Measurements from ENCODE around the gene TRAM2. TPM values are rescaled to one million over a fixed set of nuclear protein-coding genes. Genes with fewer than 3 reads are reported as not detected.

Gene TRAM2
- 10.4 TPM for total RNA-seq
- long read RNA-seq, full-length matches to known transcripts: 15 of 38 reads
- long read RNA-seq, partial matches to known transcripts: 2 of 38 reads
- long read RNA-seq, other reads (novel, unspliced or antisense): 21 of 38 reads

- DNase-seq (peak; percentile 96), ATAC-seq (peak; percentile 89)
- intact Hi-C loops (cut with micrococcal nuclease): loop anchor here (5.0 kb wide), 1 partner anchor 75 kb away; no protein-coding TSS in a partner anchor
These were observed at the start of gene TRAM2 for GRCh38 chr6:52577022-52577777. TRAM2 (minus strand) TSS chr6:52577060; CDS start chr6:52576915, 145 bp downstream.

- DNase-seq (no peak), ATAC-seq (no peak)
- intact Hi-C loops (cut with micrococcal nuclease): no loop called here
These were observed 46.0 kb upstream of the TRAM2 start for GRCh38 chr6:52622810-52623209.

- intact Hi-C loops (cut with micrococcal nuclease): no loop called here
- DNase-seq (no peak), ATAC-seq (no peak)
These were observed 44.8 kb upstream of the TRAM2 start for GRCh38 chr6:52621631-52622030.

GRCh38 chr6:52620906-52621190 lies 44.0 kb upstream of the TRAM2 start:
- intact Hi-C loops (cut with micrococcal nuclease): no loop called here

GRCh38 chr6:52620055-52620905 lies 43.4 kb upstream of the TRAM2 start:
- DNase-seq (no peak), ATAC-seq (no peak)
- intact Hi-C loops (cut with micrococcal nuclease): no loop called here

More at GRCh38 chr6:52620906-52621190, 44.0 kb upstream of the TRAM2 start:
- DNase-seq (no peak), ATAC-seq (no peak)

- intact Hi-C loops (cut with micrococcal nuclease): no loop called here
- DNase-seq (no peak), ATAC-seq (no peak)
These were observed 40.2 kb upstream of the TRAM2 start for GRCh38 chr6:52617087-52617486.

GRCh38 chr6:52616059-52616690 lies 39.3 kb upstream of the TRAM2 start:
- intact Hi-C loops (cut with micrococcal nuclease): no loop called here
- ATAC-seq (no peak), DNase-seq (no peak)

GRCh38 chr6:52612336-52613054 lies 35.6 kb upstream of the TRAM2 start:
- no peak for DNase-seq
- intact Hi-C loops (cut with micrococcal nuclease): no loop called here
- no peak for ATAC-seq

GRCh38 chr6:52611833-52612232 lies 35.0 kb upstream of the TRAM2 start:
- DNase-seq: no peak
- ATAC-seq: no peak
- intact Hi-C loops (cut with micrococcal nuclease): no loop called here

GRCh38 chr6:52610745-52611355 lies 34.0 kb upstream of the TRAM2 start:
- ATAC-seq (no peak), DNase-seq (no peak)
- intact Hi-C loops (cut with micrococcal nuclease): no loop called here

- DNase-seq (no peak), ATAC-seq (no peak)
- intact Hi-C loops (cut with micrococcal nuclease): no loop called here
These were observed 33.2 kb upstream of the TRAM2 start for GRCh38 chr6:52610011-52610410.

- no peak for DNase-seq
- no peak for ATAC-seq
- intact Hi-C loops (cut with micrococcal nuclease): no loop called here
These were observed 28.8 kb upstream of the TRAM2 start for GRCh38 chr6:52605610-52606185.

- ATAC-seq (no peak), DNase-seq (no peak)
- intact Hi-C loops (cut with micrococcal nuclease): no loop called here
These were observed 26.3 kb upstream of the TRAM2 start for GRCh38 chr6:52603000-52603795.

- intact Hi-C loops (cut with micrococcal nuclease): loop anchor here (5.0 kb wide), 1 partner anchor 182 kb away; no protein-coding TSS in a partner anchor
- no peak for ATAC-seq
These were observed 21.9 kb upstream of the TRAM2 start for GRCh38 chr6:52598824-52599190.

GRCh38 chr6:52598123-52598823 lies 21.4 kb upstream of the TRAM2 start:
- DNase-seq (peak; percentile 61), ATAC-seq (peak; percentile 80)
- intact Hi-C loops (cut with micrococcal nuclease): loop anchor here (5.0 kb wide), 1 partner anchor 181 kb away; no protein-coding TSS in a partner anchor

More at GRCh38 chr6:52598824-52599190, 21.9 kb upstream of the TRAM2 start:
- no peak for DNase-seq

- ATAC-seq (no peak), DNase-seq (no peak)
- intact Hi-C loops (cut with micrococcal nuclease): loop anchor here (5.0 kb wide), 1 partner anchor 180 kb away; no protein-coding TSS in a partner anchor
These were observed 20.9 kb upstream of the TRAM2 start for GRCh38 chr6:52597738-52598122.
